Thoracic aorta (tissue), 2 donors: ENCODE measurements around the gene CTTN. TPM values are rescaled to one million over a fixed set of nuclear protein-coding genes. Genes with fewer than 3 reads are reported as not detected.
"Not testable (repeated sequence)": the region's sequence is repeated elsewhere in the genome, so short reads cannot be mapped to it uniquely, and the experiment has no call there.

Experiments used
- ATAC-seq: fragments of 150-250 bp; one replicate; pipeline ENCODE4 v1.8.0; 2017; ENCODE audit warnings: low read depth; ENCODE audit not compliant: insufficient number of reproducible peaks, low FRiP score
- DNase-seq: peaks from one replicate; pipeline ENCODE4 v3.0.0-alpha.2; 2020; ENCODE audit warnings: low spot score
- H3K27ac ChIP-seq, 2 donors: fragments of 200-600 bp; sonication (generic); 1 replicate in 1 of 2; 2 replicates in 1 of 2; pipeline ENCODE4 v1.5.1; 2016; ENCODE audit warnings: mild to moderate bottlenecking in 2 of 2, moderate library complexity in 2 of 2
- H3K27me3 ChIP-seq: fragments of 200-600 bp; sonication (generic); replicated peaks from 2 replicates; pipeline ENCODE4 v1.6.0; 2016; ENCODE audit warnings: mild to moderate bottlenecking; ENCODE audit not compliant: insufficient read depth
- H3K36me3 ChIP-seq: fragments of 200-600 bp; sonication (generic); one replicate; pipeline ENCODE4 v1.5.1; 2016
- H3K4me1 ChIP-seq, 2 donors: fragments of 200-600 bp; sonication (generic); 1 replicate in 1 of 2; 2 replicates in 1 of 2; pipeline versions ENCODE4 v1.5.1 to v1.6.0; 2016; ENCODE audit warnings: low read depth in 2 of 2, mild to moderate bottlenecking in 1 of 2; ENCODE audit not compliant: control insufficient read depth in 1 of 2
- H3K4me3 ChIP-seq: fragments of 200-600 bp; sonication (generic); 2 replicates; pipeline ENCODE4 v1.5.1; 2016; ENCODE audit warnings: mild to moderate bottlenecking
- H3K9me3 ChIP-seq: fragments of 200-600 bp; sonication (generic); 2 replicates; pipeline ENCODE4 v1.5.1; 2016
- total RNA-seq, 2 donors: library from RNA; depleted of rRNA; stranded (reverse); fragments of >200 nt; gene quantifications; one replicate each; pipeline versions ENCODE4 v1.1.0 to v1.2.3, GENCODE V29; 2016
- TF ChIP-seq, protein P1 (sequence below): fragments of 200-600 bp; sonication (generic); IDR thresholded peaks from one replicate; pipeline ENCODE4 v1.5.1; 2019; ENCODE audit warnings: antibody characterized with exemption

Gene CTTN
- total RNA-seq, 2 donors from 2014 or later, result 415 to 578 TPM

GRCh38 chr11:70402685-70403084, 4.4 kb downstream of the CTTN start:
- Histone ChIP-seq H3K4me1 (peaks cover 17 to 36% of the 10 kb centered on the region in 2 donors), H3K27ac (no peak overlapping the region), H3K4me3 (no peak overlapping the region), H3K27me3 (no peaks in the 10 kb centered on the region), H3K36me3 (peaks cover 19% of the 10 kb centered on the region), H3K9me3 (no peaks in the 10 kb centered on the region)
- DNase-seq, result no peak
- TF ChIP-seq, protein P1, sequence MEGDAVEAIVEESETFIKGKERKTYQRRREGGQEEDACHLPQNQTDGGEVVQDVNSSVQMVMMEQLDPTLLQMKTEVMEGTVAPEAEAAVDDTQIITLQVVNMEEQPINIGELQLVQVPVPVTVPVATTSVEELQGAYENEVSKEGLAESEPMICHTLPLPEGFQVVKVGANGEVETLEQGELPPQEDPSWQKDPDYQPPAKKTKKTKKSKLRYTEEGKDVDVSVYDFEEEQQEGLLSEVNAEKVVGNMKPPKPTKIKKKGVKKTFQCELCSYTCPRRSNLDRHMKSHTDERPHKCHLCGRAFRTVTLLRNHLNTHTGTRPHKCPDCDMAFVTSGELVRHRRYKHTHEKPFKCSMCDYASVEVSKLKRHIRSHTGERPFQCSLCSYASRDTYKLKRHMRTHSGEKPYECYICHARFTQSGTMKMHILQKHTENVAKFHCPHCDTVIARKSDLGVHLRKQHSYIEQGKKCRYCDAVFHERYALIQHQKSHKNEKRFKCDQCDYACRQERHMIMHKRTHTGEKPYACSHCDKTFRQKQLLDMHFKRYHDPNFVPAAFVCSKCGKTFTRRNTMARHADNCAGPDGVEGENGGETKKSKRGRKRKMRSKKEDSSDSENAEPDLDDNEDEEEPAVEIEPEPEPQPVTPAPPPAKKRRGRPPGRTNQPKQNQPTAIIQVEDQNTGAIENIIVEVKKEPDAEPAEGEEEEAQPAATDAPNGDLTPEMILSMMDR, result no peak
- no peak for ATAC-seq

GRCh38 chr11:70404244-70404643, 5.9 kb downstream of the CTTN start:
- TF ChIP-seq, protein P1, result no peak
- H3K36me3 ChIP-seq, result peaks cover 32% of the 10 kb centered on the region
- H3K4me3 ChIP-seq, result no peak overlapping the region
- H3K27ac ChIP-seq, result no peak overlapping the region
- H3K9me3 ChIP-seq, result no peaks in the 10 kb centered on the region
- ATAC-seq (no peak), DNase-seq (no peak)
- H3K27me3 ChIP-seq, result no peaks in the 10 kb centered on the region
- H3K4me1 ChIP-seq, result peaks cover 14 to 32% of the 10 kb centered on the region in 2 donors

GRCh38 chr11:70405679-70406395, 7.5 kb downstream of the CTTN start:
- no peak for ATAC-seq
- Histone ChIP-seq H3K9me3 (no peaks in the 10 kb centered on the region), H3K36me3 (peaks cover 48% of the 10 kb centered on the region), H3K4me1 (peaks cover 5 to 22% of the 10 kb centered on the region in 2 donors), H3K27ac (no peak overlapping the region), H3K27me3 (no peaks in the 10 kb centered on the region), H3K4me3 (no peak overlapping the region)
- no peak for DNase-seq
- TF ChIP-seq, protein P1, result no peak

DNA sequence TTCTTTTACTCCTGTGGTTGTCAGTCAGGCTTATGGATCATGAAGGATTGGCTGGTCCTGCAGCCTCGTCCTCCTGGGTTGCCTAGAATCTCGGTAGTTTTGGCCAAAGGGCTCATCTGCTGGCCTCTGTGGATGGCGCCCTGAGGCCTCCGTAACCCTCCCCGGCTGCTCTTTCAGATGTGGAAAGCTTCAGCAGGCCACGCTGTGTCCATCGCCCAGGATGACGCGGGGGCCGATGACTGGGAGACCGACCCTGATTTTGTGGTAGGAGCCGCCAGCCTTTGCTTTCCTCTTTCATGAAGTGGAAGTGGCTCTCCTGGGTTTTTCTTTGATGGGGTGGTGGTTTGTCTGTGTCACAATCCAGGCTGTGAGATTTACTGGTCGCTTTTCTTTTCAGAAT, 8.8 kb downstream of the CTTN start:
- Histone ChIP-seq H3K27me3 (no peaks in the 10 kb centered on the region), H3K9me3 (no peaks in the 10 kb centered on the region), H3K27ac (no peak overlapping the region), H3K36me3 (peaks cover 61% of the 10 kb centered on the region), H3K4me3 (no peak overlapping the region), H3K4me1 (peaks cover 0 to 9% of the 10 kb centered on the region in 2 donors)
- no peak for DNase-seq
- ATAC-seq, result no peak
- TF ChIP-seq, protein P1, result no peak

GRCh38 chr11:70407814-70408213, 9.5 kb downstream of the CTTN start:
- TF ChIP-seq, protein P1, result no peak
- peaks cover 68% of the 10 kb centered on the region for H3K36me3 ChIP-seq
- no peak for DNase-seq
- no peak for ATAC-seq
- H3K9me3 ChIP-seq, result no peaks in the 10 kb centered on the region
- no peaks in the 10 kb centered on the region for H3K27me3 ChIP-seq
- no peak overlapping the region for H3K4me3 ChIP-seq
- H3K27ac ChIP-seq, result no peak overlapping the region
- peaks cover 0 to 2% of the 10 kb centered on the region in 2 donors for H3K4me1 ChIP-seq

GRCh38 chr11:70408326-70408725, 10.0 kb downstream of the CTTN start:
- not testable (repeated sequence) for H3K4me1 ChIP-seq, H3K27me3 ChIP-seq, ATAC-seq, H3K9me3 ChIP-seq, H3K4me3 ChIP-seq, H3K27ac ChIP-seq, DNase-seq
- peaks cover 73% of the 10 kb centered on the region for H3K36me3 ChIP-seq
